Muscle of leg (tissue), 11 donors: Measurements from ENCODE around the gene RNF217. TPM values are rescaled to one million over a fixed set of nuclear protein-coding genes. Genes with fewer than 3 reads are reported as not detected.
"Not testable (repeated sequence)": the region's sequence is repeated elsewhere in the genome, so short reads cannot be mapped to it uniquely, and the experiment has no call there.

Source experiments
- DNase-seq: peaks from one replicate; pipeline ENCODE4 v3.0.0; 2013
- H3K27ac ChIP-seq: one replicate; pipeline ENCODE4 v1.5.1; 2013; ENCODE audit warnings: mild to moderate bottlenecking, low read length, control low read depth
- H3K27me3 ChIP-seq: one replicate; pipeline ENCODE4 v1.6.1; 2013; ENCODE audit warnings: low read length; ENCODE audit not compliant: control insufficient read depth, insufficient read depth
- H3K36me3 ChIP-seq: one replicate; pipeline ENCODE4 v1.6.1; 2013; ENCODE audit warnings: low read length; ENCODE audit not compliant: control insufficient read depth, insufficient read depth
- H3K4me1 ChIP-seq: one replicate; pipeline ENCODE4 v1.6.1; 2013; ENCODE audit warnings: low read length; ENCODE audit not compliant: control insufficient read depth, insufficient read depth
- H3K4me3 ChIP-seq: one replicate; pipeline ENCODE4 v1.5.1; 2013; ENCODE audit warnings: low read length, control low read depth
- H3K9me3 ChIP-seq: replicated peaks from 2 replicates; pipeline ENCODE4 v1.6.1; 2013; ENCODE audit warnings: low read depth, low read length; ENCODE audit not compliant: control insufficient read depth
- WGBS: methylation state at CpG from one replicate; pipeline ENCODE4 v1.1.5; 2013; ENCODE audit warnings: missing lambda C conversion rate; ENCODE audit not compliant: insufficient coverage; 5-methylcytosine and 5-hydroxymethylcytosine counted together
- polyA plus RNA-seq, 8 donors: library from polyadenylated mRNA; unstranded; fragments of 120-200 nt; gene quantifications; one replicate each; pipeline versions ENCODE4 v1.2.1 to v1.2.3, GENCODE V29; 2013; ENCODE audit warnings: inconsistent platforms in 1 of 8, low replicate concordance in 1 of 8; ENCODE audit not compliant: insufficient read length in 8 of 8, insufficient read depth in 1 of 8
- total RNA-seq: library from RNA; stranded (reverse); fragments of 120-200 nt; gene quantifications from one replicate; pipeline ENCODE4 v1.2.4, GENCODE V29; 2013

The RNF217 gene
- total and polyA plus RNA-seq, 9 donors, result 28.6 to 54.9 (median 35.8) TPM

GRCh38 chr6:125027287-125027686 lies 65.0 kb downstream of the RNF217 start:
- Histone ChIP-seq H3K36me3 (no peaks in the 10 kb centered on the region), H3K4me1 (peaks cover 2% of the 10 kb centered on the region), H3K27me3 (no peaks in the 10 kb centered on the region), H3K4me3 (no peak overlapping the region), H3K27ac (no peak overlapping the region), H3K9me3 (no peaks in the 10 kb centered on the region)
- WGBS, result no CpG with 5 or more reads among the region's 3 CpGs
- DNase-seq, result no peak

DNA sequence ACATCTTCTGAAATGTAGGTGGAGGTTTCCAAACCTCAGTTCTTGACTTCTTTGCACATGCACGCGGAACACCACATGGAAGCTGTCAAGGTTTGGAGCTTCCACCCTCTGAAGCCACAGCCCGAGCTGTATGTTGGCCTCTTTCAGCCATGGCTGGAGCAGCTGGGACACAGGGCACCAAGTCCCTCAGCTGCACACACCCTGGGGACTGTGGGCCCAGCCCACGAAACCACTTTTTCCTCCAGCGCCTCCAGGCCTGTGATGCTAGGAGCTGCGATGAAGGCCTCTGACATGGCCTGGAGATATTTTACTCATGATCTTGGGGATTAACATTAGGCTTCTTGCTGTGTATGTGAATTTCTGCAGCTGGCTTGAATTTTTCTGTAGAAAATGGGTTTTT lies 68.7 kb downstream of the RNF217 start:
- Histone ChIP-seq H3K9me3 (no peaks in the 10 kb centered on the region), H3K27me3 (no peaks in the 10 kb centered on the region), H3K4me1 (no peaks in the 10 kb centered on the region), H3K36me3 (no peaks in the 10 kb centered on the region), H3K27ac (no peak overlapping the region), H3K4me3 (no peak overlapping the region)
- WGBS, result 96% methylated on average over 3 of the region's 6 CpGs
- no peak for DNase-seq

GRCh38 chr6:125031385-125031784 lies 69.1 kb downstream of the RNF217 start:
- DNase-seq, result no peak
- Histone ChIP-seq H3K36me3 (no peaks in the 10 kb centered on the region), H3K4me1 (no peaks in the 10 kb centered on the region), H3K9me3 (no peaks in the 10 kb centered on the region), H3K4me3 (no peak overlapping the region), H3K27me3 (no peaks in the 10 kb centered on the region), H3K27ac (no peak overlapping the region)
- no CpG with 5 or more reads among the region's 1 CpG for WGBS

- H3K27ac ChIP-seq, H3K36me3 ChIP-seq, H3K4me1 ChIP-seq, H3K4me3 ChIP-seq, H3K27me3 ChIP-seq, DNase-seq, H3K9me3 ChIP-seq: not testable (repeated sequence)
Measured at GRCh38 chr6:125034929-125035328, 72.7 kb downstream of the RNF217 start.

GRCh38 chr6:125036486-125036885 lies 74.2 kb downstream of the RNF217 start:
- H3K9me3 ChIP-seq, H3K27ac ChIP-seq, DNase-seq, H3K36me3 ChIP-seq, H3K4me3 ChIP-seq, H3K27me3 ChIP-seq, H3K4me1 ChIP-seq: not testable (repeated sequence)
- no CpG with 5 or more reads among the region's 4 CpGs for WGBS

DNA sequence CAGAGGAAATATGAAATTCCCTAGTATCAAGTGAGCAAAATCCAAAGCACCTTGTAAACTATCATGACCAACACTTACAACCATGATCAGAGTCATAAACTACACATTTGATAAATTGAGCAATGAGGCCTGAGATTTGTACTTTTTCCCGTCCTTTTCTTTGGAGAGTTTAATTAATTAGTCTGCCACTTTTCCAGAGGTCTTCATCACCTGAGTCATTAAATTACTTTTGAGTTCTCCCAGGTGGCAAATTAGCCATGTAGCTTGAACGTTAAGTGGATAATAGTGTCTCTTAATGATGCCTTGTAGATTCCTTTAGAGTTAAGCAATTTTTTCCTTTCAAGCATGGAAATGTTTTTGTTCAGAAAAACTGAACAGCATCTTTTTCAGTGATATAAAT lies 75.6 kb downstream of the RNF217 start:
- no peak for DNase-seq
- no peaks in the 10 kb centered on the region for H3K27me3 ChIP-seq
- no peak overlapping the region for H3K4me3 ChIP-seq
- no peaks in the 10 kb centered on the region for H3K4me1 ChIP-seq
- no CpG with 5 or more reads among the region's 2 CpGs for WGBS
- H3K36me3 ChIP-seq, result no peaks in the 10 kb centered on the region
- H3K9me3 ChIP-seq, result peaks cover 3% of the 10 kb centered on the region
- H3K27ac ChIP-seq, result no peak overlapping the region

DNA sequence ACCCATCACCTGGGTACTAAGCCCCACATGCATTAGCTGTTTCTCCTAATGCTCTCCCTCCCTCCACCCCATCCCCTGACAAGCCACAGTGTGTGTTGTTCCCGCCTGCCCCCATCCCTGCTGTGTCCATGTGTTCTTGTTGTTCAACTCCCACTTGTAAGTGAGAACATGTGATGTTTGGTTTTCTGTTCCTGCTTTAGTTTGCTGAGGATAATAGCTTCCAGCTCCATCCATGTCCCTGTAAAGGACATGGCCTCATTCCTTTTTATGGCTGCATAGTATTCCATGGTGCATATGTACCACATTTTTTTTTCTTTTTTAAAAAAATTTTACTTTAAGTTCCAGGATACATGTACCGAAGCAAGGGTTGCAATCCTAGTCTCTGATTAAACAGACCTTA lies 76.7 kb downstream of the RNF217 start:
- H3K27ac ChIP-seq, result no peak overlapping the region
- no CpG with 5 or more reads among the region's 2 CpGs for WGBS
- no peak for DNase-seq
- H3K36me3 ChIP-seq, result no peaks in the 10 kb centered on the region
- no peak overlapping the region for H3K4me3 ChIP-seq
- H3K4me1 ChIP-seq, result no peaks in the 10 kb centered on the region
- H3K9me3 ChIP-seq, result peaks cover 3% of the 10 kb centered on the region
- no peaks in the 10 kb centered on the region for H3K27me3 ChIP-seq

DNA sequence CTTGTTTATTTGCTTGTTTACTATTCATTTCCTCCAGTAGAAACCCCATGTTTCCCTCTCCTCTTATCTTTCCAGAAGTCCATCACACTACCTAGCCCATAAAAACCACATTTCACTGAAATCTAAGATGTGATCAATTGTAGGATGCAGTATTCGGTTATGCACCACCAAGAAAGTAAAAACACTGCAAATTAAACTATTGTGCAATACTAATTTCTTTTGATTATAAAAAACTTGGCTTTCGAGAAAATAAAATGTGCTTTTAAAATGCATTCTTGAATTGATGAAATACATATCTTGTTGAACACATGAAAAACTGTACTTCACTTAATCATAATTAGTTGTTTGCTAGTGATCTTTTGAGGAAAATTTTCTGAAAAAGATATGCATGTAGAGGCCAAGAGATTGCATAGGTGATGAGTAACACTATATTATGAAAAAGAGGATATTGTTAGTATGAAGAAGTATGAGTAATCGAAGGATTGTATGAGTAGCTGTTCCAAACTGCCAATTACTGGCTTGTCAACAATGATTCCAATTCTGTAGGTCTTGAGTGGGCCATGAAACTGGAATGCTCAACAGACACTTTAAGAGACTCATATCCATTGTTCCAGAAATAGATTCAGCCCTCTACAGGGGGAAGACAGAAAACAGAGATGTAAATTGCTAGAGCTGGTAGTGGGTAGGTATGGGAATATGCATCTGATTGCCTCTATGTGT lies 79.7 kb downstream of the RNF217 start:
- no peak for DNase-seq
- no peak overlapping the region for H3K4me3 ChIP-seq
- 80% methylated on average over 1 of the region's 3 CpGs for WGBS
- peaks cover 8% of the 10 kb centered on the region for H3K36me3 ChIP-seq
- peaks cover 3% of the 10 kb centered on the region for H3K9me3 ChIP-seq
- H3K27me3 ChIP-seq, result no peaks in the 10 kb centered on the region
- no peak overlapping the region for H3K27ac ChIP-seq
- H3K4me1 ChIP-seq, result no peaks in the 10 kb centered on the region

DNA sequence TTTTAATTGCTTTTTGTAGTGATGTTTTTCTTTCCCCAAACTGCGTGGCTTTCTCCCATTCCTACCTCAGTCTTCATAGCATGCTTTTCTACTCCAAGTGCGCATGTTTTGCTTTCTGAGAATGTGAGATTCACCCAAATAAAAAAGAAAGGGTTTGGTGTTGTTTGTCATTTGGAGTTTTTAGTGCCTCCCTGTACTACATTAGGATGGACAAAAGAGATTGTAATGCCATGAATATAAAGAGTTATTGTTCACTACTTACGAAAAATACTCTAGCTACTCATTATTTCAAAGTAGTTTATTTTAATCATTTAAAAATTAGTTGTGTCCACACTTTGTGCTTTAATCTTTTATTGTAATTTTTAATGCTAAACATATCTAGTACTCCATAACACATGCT lies 81.8 kb downstream of the RNF217 start:
- WGBS, result no CpG with 5 or more reads among the region's 3 CpGs
- H3K9me3 ChIP-seq, result peaks cover under 1% of the 10 kb centered on the region
- no peaks in the 10 kb centered on the region for H3K4me1 ChIP-seq
- no peak overlapping the region for H3K27ac ChIP-seq
- no peak overlapping the region for H3K4me3 ChIP-seq
- H3K36me3 ChIP-seq, result peaks cover 8% of the 10 kb centered on the region
- DNase-seq, result no peak
- no peaks in the 10 kb centered on the region for H3K27me3 ChIP-seq

GRCh38 chr6:125044667-125045066 lies 82.4 kb downstream of the RNF217 start:
- H3K4me3 ChIP-seq, result no peak overlapping the region
- no peaks in the 10 kb centered on the region for H3K9me3 ChIP-seq
- no peak for DNase-seq
- no CpG with 5 or more reads among the region's 2 CpGs for WGBS
- H3K4me1 ChIP-seq, result no peaks in the 10 kb centered on the region
- H3K27me3 ChIP-seq, result no peaks in the 10 kb centered on the region
- H3K27ac ChIP-seq, result no peak overlapping the region
- H3K36me3 ChIP-seq, result peaks cover 8% of the 10 kb centered on the region
